HepG2 (cell line): Measurements from ENCODE around the gene ATRAID. TPM values are rescaled to one million over a fixed set of nuclear protein-coding genes. Genes with fewer than 3 reads are reported as not detected.

ENCODE experiments used
- ASH2L ChIP-seq: fragments of 300-600, 200-600 bp; sonication (generic); IDR thresholded peaks from 2 replicates; pipeline ENCODE4 v1.7.0; 2017; ENCODE audit warnings: low read depth, mild to moderate bottlenecking, moderate library complexity, mixed read lengths, low read length; ENCODE audit not compliant: insufficient read length
- JUND ChIP-seq: sonication (generic); formaldehyde crosslinking; IDR thresholded peaks from 2 replicates; pipeline ENCODE4 v1.8.0; 2022; ENCODE audit warnings: mild to moderate bottlenecking, missing genetic modification reagents
- MTA1 ChIP-seq: sonication (generic); formaldehyde crosslinking; IDR thresholded peaks from 2 replicates; pipeline ENCODE4 v1.4.0; 2020; ENCODE audit warnings: missing genetic modification reagents, mild to moderate bottlenecking, borderline replicate concordance
- NRL ChIP-seq: sonication (generic); formaldehyde crosslinking; IDR thresholded peaks from 2 replicates; pipeline ENCODE4 v1.5.0; 2020; ENCODE audit warnings: missing genetic modification reagents, mild to moderate bottlenecking, moderate library complexity, borderline replicate concordance
- PTBP1 ChIP-seq: fragments of 200-400 bp; formaldehyde crosslinking; IDR thresholded peaks from 2 replicates; pipeline ENCODE4 v1.6.1; 2018; ENCODE audit warnings: low read length, low read depth; ENCODE audit not compliant: poor library complexity, severe bottlenecking
- RXRB ChIP-seq: IDR thresholded peaks from 2 replicates; pipeline ENCODE4 v1.6.1; 2016; ENCODE audit warnings: borderline replicate concordance, missing genetic modification reagents, missing compliant biosample characterization
- SOX5 ChIP-seq: IDR thresholded peaks from 2 replicates; pipeline ENCODE4 v1.6.1; 2016; ENCODE audit warnings: borderline replicate concordance
- TAF1 ChIP-seq: sonication (generic); formaldehyde crosslinking; IDR thresholded peaks from 2 replicates; pipeline ENCODE4 v1.4.0; 2020; ENCODE audit warnings: missing genetic modification reagents
- TOE1 ChIP-seq: sonication (generic); formaldehyde crosslinking; IDR thresholded peaks from 2 replicates; pipeline ENCODE4 v1.4.0; 2020; ENCODE audit warnings: mild to moderate bottlenecking, missing genetic modification reagents
- polyA plus RNA-seq, 8 experiments: library from polyadenylated mRNA; depleted of rRNA in 3 of 8; stranded (reverse) in 7 of 8; unstranded in 1 of 8; fragments of >200 nt; fragmentation: Illumina TruSeq in 4 of 8; extraction: Trizol in 4 of 8; gene quantifications; 2 replicates each; pipeline versions ENCODE4 v1.2.1 to v1.2.3, GENCODE V29; 2011 to 2016; ENCODE audit warnings: low read depth in 4 of 8, missing spikeins in 1 of 8, mixed read lengths in 1 of 8; ENCODE audit not compliant: insufficient read depth in 1 of 8
- total RNA-seq, 5 experiments: library from RNA; depleted of rRNA; stranded (reverse); fragments of >200 nt; fragmentation: Illumina TruSeq; extraction: Trizol; gene quantifications; 2 replicates each; pipeline ENCODE4 v1.2.3, GENCODE V29; 2016; ENCODE audit warnings: low read depth in 1 of 5
- TF ChIP-seq, protein P1 (sequence below): IDR thresholded peaks from 2 replicates; pipeline ENCODE4 v1.6.1; 2016; ENCODE audit warnings: low read depth, control low read depth
- TF ChIP-seq, protein P2 (sequence below): sonication (generic); formaldehyde crosslinking; conservative IDR thresholded peaks from 2 replicates; pipeline ENCODE4 v1.8.0; 2022; ENCODE audit warnings: missing genetic modification reagents
- TF ChIP-seq, protein P3 (sequence below): sonication (generic); formaldehyde crosslinking; IDR thresholded peaks from 2 replicates; pipeline ENCODE4; 2020; ENCODE audit warnings: missing genetic modification reagents, mild to moderate bottlenecking, borderline replicate concordance
- TF ChIP-seq, protein P4 (sequence below): IDR thresholded peaks from 2 replicates; pipeline ENCODE4 v1.6.1; 2016; ENCODE audit warnings: missing compliant biosample characterization, missing genetic modification reagents, borderline replicate concordance
- TF ChIP-seq, protein P5 (sequence below): sonication (generic); formaldehyde crosslinking; IDR thresholded peaks from 2 replicates; pipeline ENCODE4 v1.5.0; 2020; ENCODE audit warnings: missing genetic modification reagents
- TF ChIP-seq, protein P6 (sequence below): sonication (generic); formaldehyde crosslinking; IDR thresholded peaks from 2 replicates; pipeline ENCODE4 v1.9.0; 2022; ENCODE audit warnings: missing genetic modification reagents, mild to moderate bottlenecking, borderline replicate concordance
- TF ChIP-seq, protein P7 (sequence below): sonication (generic); formaldehyde crosslinking; IDR thresholded peaks from 2 replicates; pipeline ENCODE4 v1.5.0; 2020; ENCODE audit warnings: mild to moderate bottlenecking, missing genetic modification reagents, borderline replicate concordance

The ATRAID gene
- total and polyA plus RNA-seq, 2 of the 13 experiments (the other 11 are each of a cell fraction or from before 2014, with no cell fraction given), result 207 to 382 TPM

DNA sequence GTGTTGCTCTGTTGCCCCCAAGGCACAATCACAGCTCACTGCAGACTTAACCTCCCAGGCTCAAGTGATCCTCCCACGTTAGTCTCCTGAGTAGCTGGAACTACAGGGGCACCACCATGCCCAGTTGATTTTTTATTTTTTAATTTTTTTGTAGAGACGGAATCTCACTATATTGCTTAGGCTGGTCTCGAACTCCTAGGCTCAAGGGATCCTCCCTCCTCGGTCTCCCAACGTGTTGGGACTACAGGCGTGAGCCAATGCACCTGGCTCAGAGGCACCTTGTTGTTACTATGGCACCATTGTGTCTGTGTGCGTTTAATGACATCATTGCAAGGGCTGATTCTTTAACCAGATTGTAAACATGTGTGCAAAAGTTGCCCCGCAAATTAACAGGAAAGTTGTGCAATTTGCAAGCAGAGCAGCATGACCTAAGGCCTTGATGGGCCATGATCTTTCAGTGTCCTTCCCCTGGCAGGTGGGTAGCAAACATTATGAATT lies 40.4 kb upstream of the ATRAID start (continued):
- no peak for TF ChIP-seq NRL (CRISPR knock-in tag)
- TF ChIP-seq ASH2L, result peak; percentile 77
- TF ChIP-seq TAF1 (CRISPR knock-in tag), result no peak; the same call in 1 of the 2 replicates
- TF ChIP-seq MTA1 (CRISPR knock-in tag), result no peak
- TF ChIP-seq, protein P1, sequence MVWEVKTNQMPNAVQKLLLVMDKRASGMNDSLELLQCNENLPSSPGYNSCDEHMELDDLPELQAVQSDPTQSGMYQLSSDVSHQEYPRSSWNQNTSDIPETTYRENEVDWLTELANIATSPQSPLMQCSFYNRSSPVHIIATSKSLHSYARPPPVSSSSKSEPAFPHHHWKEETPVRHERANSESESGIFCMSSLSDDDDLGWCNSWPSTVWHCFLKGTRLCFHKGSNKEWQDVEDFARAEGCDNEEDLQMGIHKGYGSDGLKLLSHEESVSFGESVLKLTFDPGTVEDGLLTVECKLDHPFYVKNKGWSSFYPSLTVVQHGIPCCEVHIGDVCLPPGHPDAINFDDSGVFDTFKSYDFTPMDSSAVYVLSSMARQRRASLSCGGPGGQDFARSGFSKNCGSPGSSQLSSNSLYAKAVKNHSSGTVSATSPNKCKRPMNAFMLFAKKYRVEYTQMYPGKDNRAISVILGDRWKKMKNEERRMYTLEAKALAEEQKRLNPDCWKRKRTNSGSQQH (CRISPR knock-in tag), result peak; percentile 89
- peak; percentile 99 for TF ChIP-seq SOX5
- TF ChIP-seq PTBP1, result no peak
- TF ChIP-seq, protein P2, sequence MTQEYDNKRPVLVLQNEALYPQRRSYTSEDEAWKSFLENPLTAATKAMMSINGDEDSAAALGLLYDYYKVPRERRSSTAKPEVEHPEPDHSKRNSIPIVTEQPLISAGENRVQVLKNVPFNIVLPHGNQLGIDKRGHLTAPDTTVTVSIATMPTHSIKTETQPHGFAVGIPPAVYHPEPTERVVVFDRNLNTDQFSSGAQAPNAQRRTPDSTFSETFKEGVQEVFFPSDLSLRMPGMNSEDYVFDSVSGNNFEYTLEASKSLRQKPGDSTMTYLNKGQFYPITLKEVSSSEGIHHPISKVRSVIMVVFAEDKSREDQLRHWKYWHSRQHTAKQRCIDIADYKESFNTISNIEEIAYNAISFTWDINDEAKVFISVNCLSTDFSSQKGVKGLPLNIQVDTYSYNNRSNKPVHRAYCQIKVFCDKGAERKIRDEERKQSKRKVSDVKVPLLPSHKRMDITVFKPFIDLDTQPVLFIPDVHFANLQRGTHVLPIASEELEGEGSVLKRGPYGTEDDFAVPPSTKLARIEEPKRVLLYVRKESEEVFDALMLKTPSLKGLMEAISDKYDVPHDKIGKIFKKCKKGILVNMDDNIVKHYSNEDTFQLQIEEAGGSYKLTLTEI (CRISPR knock-in tag), result no peak
- TF ChIP-seq JUND (CRISPR knock-in tag), result peak; percentile 89
- TF ChIP-seq, protein P3, sequence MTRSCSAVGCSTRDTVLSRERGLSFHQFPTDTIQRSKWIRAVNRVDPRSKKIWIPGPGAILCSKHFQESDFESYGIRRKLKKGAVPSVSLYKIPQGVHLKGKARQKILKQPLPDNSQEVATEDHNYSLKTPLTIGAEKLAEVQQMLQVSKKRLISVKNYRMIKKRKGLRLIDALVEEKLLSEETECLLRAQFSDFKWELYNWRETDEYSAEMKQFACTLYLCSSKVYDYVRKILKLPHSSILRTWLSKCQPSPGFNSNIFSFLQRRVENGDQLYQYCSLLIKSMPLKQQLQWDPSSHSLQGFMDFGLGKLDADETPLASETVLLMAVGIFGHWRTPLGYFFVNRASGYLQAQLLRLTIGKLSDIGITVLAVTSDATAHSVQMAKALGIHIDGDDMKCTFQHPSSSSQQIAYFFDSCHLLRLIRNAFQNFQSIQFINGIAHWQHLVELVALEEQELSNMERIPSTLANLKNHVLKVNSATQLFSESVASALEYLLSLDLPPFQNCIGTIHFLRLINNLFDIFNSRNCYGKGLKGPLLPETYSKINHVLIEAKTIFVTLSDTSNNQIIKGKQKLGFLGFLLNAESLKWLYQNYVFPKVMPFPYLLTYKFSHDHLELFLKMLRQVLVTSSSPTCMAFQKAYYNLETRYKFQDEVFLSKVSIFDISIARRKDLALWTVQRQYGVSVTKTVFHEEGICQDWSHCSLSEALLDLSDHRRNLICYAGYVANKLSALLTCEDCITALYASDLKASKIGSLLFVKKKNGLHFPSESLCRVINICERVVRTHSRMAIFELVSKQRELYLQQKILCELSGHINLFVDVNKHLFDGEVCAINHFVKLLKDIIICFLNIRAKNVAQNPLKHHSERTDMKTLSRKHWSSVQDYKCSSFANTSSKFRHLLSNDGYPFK (CRISPR knock-in tag), result no peak
- TF ChIP-seq, protein P4, sequence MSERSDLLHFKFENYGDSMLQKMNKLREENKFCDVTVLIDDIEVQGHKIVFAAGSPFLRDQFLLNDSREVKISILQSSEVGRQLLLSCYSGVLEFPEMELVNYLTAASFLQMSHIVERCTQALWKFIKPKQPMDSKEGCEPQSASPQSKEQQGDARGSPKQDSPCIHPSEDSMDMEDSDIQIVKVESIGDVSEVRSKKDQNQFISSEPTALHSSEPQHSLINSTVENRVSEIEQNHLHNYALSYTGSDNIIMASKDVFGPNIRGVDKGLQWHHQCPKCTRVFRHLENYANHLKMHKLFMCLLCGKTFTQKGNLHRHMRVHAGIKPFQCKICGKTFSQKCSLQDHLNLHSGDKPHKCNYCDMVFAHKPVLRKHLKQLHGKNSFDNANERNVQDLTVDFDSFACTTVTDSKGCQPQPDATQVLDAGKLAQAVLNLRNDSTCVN (CRISPR knock-in tag), result peak; percentile 56; the same call in 1 of the 2 replicates
- TF ChIP-seq, protein P5, sequence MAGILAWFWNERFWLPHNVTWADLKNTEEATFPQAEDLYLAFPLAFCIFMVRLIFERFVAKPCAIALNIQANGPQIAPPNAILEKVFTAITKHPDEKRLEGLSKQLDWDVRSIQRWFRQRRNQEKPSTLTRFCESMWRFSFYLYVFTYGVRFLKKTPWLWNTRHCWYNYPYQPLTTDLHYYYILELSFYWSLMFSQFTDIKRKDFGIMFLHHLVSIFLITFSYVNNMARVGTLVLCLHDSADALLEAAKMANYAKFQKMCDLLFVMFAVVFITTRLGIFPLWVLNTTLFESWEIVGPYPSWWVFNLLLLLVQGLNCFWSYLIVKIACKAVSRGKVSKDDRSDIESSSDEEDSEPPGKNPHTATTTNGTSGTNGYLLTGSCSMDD (CRISPR knock-in tag), result no peak
- peak; percentile 97 for TF ChIP-seq RXRB (CRISPR knock-in tag)
- TF ChIP-seq, protein P6, sequence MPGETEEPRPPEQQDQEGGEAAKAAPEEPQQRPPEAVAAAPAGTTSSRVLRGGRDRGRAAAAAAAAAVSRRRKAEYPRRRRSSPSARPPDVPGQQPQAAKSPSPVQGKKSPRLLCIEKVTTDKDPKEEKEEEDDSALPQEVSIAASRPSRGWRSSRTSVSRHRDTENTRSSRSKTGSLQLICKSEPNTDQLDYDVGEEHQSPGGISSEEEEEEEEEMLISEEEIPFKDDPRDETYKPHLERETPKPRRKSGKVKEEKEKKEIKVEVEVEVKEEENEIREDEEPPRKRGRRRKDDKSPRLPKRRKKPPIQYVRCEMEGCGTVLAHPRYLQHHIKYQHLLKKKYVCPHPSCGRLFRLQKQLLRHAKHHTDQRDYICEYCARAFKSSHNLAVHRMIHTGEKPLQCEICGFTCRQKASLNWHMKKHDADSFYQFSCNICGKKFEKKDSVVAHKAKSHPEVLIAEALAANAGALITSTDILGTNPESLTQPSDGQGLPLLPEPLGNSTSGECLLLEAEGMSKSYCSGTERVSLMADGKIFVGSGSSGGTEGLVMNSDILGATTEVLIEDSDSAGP (CRISPR knock-in tag), result no peak; the same call in 1 of the 2 replicates
- TF ChIP-seq, protein P7, sequence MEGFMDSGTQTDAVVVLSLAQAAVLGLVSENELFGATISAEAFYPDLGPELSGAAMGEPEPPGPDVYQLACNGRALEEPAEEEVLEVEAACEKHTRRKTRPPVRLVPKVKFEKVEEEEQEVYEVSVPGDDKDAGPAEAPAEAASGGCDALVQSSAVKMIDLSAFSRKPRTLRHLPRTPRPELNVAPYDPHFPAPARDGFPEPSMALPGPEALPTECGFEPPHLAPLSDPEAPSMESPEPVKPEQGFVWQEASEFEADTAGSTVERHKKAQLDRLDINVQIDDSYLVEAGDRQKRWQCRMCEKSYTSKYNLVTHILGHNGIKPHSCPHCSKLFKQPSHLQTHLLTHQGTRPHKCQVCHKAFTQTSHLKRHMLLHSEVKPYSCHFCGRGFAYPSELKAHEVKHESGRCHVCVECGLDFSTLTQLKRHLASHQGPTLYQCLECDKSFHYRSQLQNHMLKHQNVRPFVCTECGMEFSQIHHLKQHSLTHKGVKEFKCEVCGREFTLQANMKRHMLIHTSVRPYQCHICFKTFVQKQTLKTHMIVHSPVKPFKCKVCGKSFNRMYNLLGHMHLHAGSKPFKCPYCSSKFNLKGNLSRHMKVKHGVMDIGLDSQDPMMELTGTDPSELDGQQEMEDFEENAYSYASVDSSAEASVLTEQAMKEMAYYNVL, result 0 out of 2 replicates have a peak, but pooled peaks have one; percentile 50
- no peak for TF ChIP-seq TOE1
